Calu3 (cell line): ENCODE results near the gene ZNF319. TPM values are rescaled to one million over a fixed set of nuclear protein-coding genes. Genes with fewer than 3 reads are reported as not detected.

Source experiments
- BruUV-seq: library from RNA; stranded (reverse); fragments of 400-500 nt; replicated peaks from 2 replicates; lab custom pipeline; 2021; lab: Mats Ljungman, UMichigan
- CTCF ChIA-PET: fragments of 300-600 bp; sonication (Branson Sonifier 250); formaldehyde crosslinking; loops from one replicate; lab custom pipeline; 2022; ENCODE audit warnings: antibody characterized with exemption; lab: Charles Lee
- DNase-seq: peaks from one replicate; pipeline ENCODE4 v3.0.0; 2022
- H3K27ac Mint-ChIP-seq: one replicate; pipeline ENCODE4 v1.8.0; 2022; ENCODE audit warnings: mixed read lengths; ENCODE audit not compliant: unreplicated experiment
- H3K27me3 Mint-ChIP-seq: one replicate; pipeline ENCODE4 v1.8.0; 2022; ENCODE audit warnings: mixed read lengths; ENCODE audit not compliant: unreplicated experiment
- H3K36me3 Mint-ChIP-seq: one replicate; pipeline ENCODE4 v1.8.0; 2022; ENCODE audit warnings: mild to moderate bottlenecking, moderate library complexity, mixed read lengths; ENCODE audit not compliant: insufficient read depth, unreplicated experiment
- H3K4me1 Mint-ChIP-seq: one replicate; pipeline ENCODE4 v1.8.0; 2022; ENCODE audit warnings: mild to moderate bottlenecking, low read depth, mixed read lengths; ENCODE audit not compliant: unreplicated experiment
- H3K4me3 Mint-ChIP-seq: one replicate; pipeline ENCODE4 v1.8.0; 2022; ENCODE audit warnings: mild to moderate bottlenecking, low read depth, moderate library complexity, mixed read lengths; ENCODE audit not compliant: unreplicated experiment
- H3K9me3 Mint-ChIP-seq: one replicate; pipeline ENCODE4 v1.8.0; 2022; ENCODE audit warnings: low read depth, mixed read lengths; ENCODE audit not compliant: unreplicated experiment
- CTCF ChIP-seq: fragments of 200-600 bp; IDR thresholded peaks from one replicate; pipeline ENCODE4 v1.8.0; 2022; ENCODE audit warnings: antibody characterized with exemption; ENCODE audit not compliant: unreplicated experiment
- intact Hi-C: fragments of 100-400 bp; cut with micrococcal nuclease; formaldehyde crosslinking; loops from one replicate; pipeline ENCODE4 v1.10.0; 2022; ENCODE audit not compliant: unreplicated experiment
- total RNA-seq: library from RNA; stranded (reverse); gene quantifications from 2 replicates; pipeline ENCODE4 v1.2.3, GENCODE V29; 2022

The ZNF319 gene
- total RNA-seq, 1 experiment from 2014 or later, result 10.0 TPM

- intact Hi-C loops, result no loop called here
- Mint-ChIP-seq H3K36me3 (peaks cover 23% of the 10 kb centered on the region), H3K27ac (no peak overlapping the region), H3K4me1 (peaks cover 4% of the 10 kb centered on the region), H3K4me3 (no peak overlapping the region), H3K27me3 (no peaks in the 10 kb centered on the region), H3K9me3 (no peaks in the 10 kb centered on the region)
- CTCF ChIA-PET, result no interaction called here
- TF ChIP-seq CTCF, result no peak
- DNase-seq, result no peak
- BruUV-seq, result no TSS peak
Observed at GRCh38 chr16:58038219-58038641, 37.8 kb upstream of the ZNF319 start.

GRCh38 chr16:58037365-58038057 is 37.0 kb upstream of the ZNF319 start:
- no peak overlapping the region for H3K4me3 Mint-ChIP-seq
- no peak for TF ChIP-seq CTCF
- H3K9me3 Mint-ChIP-seq, result no peaks in the 10 kb centered on the region
- CTCF ChIA-PET, result no interaction called here
- H3K27ac Mint-ChIP-seq, result no peak overlapping the region
- intact Hi-C loops, result no loop called here
- DNase-seq, result no peak
- peaks cover 8% of the 10 kb centered on the region for H3K4me1 Mint-ChIP-seq
- H3K36me3 Mint-ChIP-seq, result peaks cover 23% of the 10 kb centered on the region
- no TSS peak for BruUV-seq
- no peaks in the 10 kb centered on the region for H3K27me3 Mint-ChIP-seq

GRCh38 chr16:58036943-58037342 is 36.5 kb upstream of the ZNF319 start:
- no peak overlapping the region for H3K4me3 Mint-ChIP-seq

GRCh38 chr16:58035356-58036170 is 35.1 kb upstream of the ZNF319 start:
- Mint-ChIP-seq H3K27ac (no peak overlapping the region), H3K4me3 (no peak overlapping the region), H3K9me3 (no peaks in the 10 kb centered on the region), H3K4me1 (peaks cover 22% of the 10 kb centered on the region), H3K36me3 (peaks cover 17% of the 10 kb centered on the region), H3K27me3 (no peaks in the 10 kb centered on the region)
- no TSS peak for BruUV-seq
- DNase-seq, result no peak
- CTCF ChIA-PET, result no interaction called here
- intact Hi-C loops, result no loop called here
- TF ChIP-seq CTCF, result no peak

More at GRCh38 chr16:58036943-58037342, 36.5 kb upstream of the ZNF319 start:
- Mint-ChIP-seq H3K36me3 (peaks cover 19% of the 10 kb centered on the region), H3K27ac (no peak overlapping the region), H3K27me3 (no peaks in the 10 kb centered on the region), H3K9me3 (no peaks in the 10 kb centered on the region), H3K4me1 (peaks cover 8% of the 10 kb centered on the region)
- intact Hi-C loops, result no loop called here
- no peak for TF ChIP-seq CTCF
- CTCF ChIA-PET, result no interaction called here
- no peak for DNase-seq
- BruUV-seq, result no TSS peak
